ENCODE data around the gene MLLT10.
"Not testable (repeated sequence)": the region's sequence is repeated elsewhere in the genome, so short reads cannot be mapped to it uniquely, and the experiment has no call there.

Gene MLLT10

DNA sequence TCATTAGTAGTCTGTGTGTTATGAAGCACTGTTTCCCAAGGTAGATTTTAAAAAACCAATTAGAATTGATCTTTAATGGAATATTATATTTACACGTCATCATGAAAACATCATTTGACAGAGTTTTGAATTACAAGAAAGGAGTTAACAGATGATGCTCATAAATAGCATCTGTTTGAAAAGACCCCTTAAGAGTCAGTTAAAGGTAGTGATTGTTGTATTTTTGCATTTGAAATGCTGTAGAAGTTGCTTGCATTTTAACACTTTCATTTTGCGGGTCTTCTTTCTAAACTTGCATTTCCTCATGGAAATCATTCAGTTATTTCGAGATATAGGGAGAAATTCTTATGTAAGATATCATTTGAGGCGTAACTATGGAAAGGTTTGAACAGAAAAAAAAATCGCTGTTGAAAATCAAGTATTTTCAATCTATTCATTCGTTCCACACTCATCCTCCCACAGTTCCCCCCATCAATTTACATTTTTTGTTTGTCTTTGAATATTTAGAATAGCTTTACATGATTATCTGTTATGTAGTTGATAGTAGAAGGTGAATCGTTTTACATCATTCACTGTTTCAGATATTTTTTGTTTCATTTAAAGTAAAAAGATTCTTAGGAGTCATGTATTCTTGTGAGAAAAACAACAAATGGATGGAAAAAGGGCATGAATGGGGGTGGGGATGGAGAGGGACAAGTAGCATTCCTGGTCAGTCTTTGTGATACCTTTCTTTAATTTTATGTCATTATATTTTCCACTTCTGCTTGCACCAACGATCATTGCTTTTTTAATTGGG, 5.6 kb upstream of the MLLT10 start:
- peak; percentile 68 for DNase-seq (ENCODE audit: low spot score)

DNA sequence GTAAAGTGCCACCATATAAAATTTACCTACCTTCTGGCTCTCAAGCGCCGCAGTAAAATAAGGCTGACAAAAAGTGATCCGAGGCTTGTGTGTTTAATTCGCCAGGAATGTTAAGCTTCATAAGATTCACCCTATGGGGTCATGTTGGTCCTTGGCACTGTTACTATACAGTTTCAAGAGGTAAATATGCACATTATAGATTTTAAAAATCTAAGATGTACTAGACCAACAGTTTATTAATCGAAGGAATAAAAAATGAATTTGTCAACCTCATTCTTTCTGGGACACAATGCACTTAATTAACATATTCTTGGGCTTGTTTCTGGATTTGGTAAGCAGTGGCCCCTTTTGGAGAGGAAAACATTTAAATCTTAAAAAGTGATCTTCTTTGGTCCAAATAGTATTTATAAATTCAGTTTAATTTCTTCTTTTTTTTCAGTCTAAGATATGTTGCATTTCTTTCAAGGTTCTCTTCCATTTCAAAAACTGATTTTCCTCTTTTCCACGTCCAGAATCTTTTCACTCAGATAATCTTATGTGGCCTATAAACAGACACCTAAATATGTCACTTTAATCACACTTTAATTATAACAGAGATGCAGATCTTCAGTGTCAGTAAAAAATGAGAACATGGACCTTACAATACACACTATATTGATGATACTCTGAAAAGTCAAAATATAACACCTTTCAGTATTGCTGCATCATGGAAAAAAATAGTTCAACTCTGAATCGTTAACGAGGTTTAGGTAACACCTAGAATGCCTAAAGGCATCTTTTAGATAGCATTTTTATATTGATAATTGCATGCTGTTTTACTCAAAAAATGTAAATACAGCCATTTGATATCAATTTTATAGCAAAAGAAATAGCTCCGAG, 4.8 kb upstream of the MLLT10 start:
- DNase-seq (ENCODE audit: low spot score), result peak; percentile 64

DNA sequence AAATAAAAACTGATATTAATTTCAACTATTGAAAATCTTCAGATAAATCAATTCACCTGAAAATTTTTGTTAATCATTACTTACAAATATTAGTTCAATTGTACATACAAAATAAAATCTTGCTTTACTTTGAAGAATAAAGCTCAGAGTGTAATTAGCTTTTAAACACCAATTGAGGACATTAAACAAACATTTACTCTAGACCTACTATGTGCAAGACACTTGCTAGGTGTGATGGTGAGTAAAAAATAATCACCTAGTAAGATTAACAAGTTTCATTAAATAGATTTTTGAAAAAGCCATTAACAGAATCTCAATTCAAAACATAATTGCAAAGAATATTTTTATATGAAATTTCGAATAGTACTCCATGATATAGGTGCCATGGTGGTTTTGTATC, 3.9 kb upstream of the MLLT10 start:
- peak; percentile 11 for DNase-seq (ENCODE audit: low spot score)

DNA sequence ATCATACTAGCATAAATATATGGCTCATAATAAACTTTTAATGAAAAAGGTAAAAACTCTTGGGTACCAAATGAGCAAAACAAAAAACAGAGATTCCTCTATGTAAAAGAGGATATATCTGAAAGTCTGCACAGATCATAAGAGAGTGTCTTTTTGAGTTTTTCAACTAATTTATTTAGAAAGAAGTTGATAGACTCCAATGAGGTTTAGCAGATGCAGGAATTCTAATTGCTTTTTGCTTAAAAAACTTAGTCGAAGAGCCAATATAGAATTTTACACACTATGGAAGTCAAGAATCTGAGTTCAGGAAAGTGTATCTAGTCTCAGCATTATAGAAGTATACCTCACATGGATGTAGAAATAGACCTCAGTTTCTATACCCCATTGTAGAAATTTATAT, 3.4 kb upstream of the MLLT10 start:
- DNase-seq (ENCODE audit: low spot score), result peak; percentile 13

DNA sequence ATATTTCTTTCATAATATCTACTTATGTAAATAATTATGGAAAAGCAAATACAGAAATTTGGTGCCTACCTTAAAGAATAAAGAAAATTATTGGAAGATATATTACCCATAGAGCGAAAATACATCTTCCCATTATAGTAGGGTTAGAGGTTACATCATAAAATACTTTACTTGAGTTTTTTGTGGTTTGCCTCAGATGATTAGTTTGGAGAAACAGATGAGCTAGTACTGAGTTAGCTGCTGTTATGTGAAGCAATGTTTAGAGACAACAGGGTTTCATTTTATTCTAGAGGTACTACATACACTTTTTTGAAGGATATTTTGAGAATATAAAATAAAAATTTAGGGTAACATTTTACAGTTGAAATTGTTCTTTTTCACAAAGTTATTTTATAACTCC, 2.9 kb upstream of the MLLT10 start:
- DNase-seq (ENCODE audit: low spot score), result no peak

DNA sequence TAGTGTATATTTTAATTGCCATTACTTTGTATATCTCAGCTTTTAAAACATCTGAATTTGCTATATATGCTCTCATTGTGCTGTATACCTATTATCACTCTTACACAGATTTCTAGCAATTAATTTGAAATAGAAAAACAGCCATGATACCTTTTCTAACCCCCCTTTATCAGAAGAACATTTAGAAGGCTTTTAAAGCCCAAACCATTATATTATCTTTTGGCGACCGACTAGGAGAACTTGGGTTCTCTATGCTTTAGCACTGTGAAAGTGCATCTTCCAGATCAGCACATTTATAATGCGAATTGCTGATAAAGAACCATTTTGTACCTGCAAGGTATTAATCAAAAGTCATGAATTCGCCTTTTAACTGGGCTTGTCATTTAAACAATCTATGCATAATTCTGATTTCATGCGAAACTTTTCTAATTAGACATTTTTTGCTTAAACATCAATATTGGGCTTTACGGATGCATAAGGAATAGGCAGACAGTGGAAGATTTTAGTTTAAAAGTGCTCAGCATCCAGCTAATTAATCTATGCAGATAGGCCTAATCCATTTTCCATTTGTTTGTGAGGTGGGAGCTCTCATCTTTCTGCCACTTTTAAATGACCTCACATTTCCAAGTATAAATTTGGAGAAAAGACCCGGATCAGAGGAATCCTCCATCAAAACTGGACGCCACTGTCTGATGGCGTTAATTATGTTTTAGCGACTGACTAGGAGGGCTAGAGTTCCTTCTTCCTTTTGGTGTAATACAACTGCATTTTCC, 1.2 kb upstream of the MLLT10 start:
- DNase-seq (ENCODE audit: low spot score), result no peak

DNA sequence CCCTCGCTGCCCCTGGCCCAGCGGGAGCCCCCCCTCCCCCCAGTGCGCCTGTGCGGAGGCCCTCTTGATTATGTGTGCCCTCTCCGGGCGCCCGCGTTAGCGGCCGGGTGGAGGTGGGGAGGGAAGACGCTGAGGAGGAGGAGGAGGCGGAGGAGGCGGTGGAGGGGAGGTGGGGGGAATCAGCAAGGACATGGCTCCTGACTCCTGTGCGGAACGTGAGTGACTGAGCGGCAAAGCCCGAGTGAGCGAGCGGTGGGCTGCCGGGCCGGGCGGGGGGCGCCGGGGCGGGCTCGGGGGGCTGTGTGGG, 201 bp downstream of the MLLT10 start:
- no peak for DNase-seq (ENCODE audit: low spot score)

DNA sequence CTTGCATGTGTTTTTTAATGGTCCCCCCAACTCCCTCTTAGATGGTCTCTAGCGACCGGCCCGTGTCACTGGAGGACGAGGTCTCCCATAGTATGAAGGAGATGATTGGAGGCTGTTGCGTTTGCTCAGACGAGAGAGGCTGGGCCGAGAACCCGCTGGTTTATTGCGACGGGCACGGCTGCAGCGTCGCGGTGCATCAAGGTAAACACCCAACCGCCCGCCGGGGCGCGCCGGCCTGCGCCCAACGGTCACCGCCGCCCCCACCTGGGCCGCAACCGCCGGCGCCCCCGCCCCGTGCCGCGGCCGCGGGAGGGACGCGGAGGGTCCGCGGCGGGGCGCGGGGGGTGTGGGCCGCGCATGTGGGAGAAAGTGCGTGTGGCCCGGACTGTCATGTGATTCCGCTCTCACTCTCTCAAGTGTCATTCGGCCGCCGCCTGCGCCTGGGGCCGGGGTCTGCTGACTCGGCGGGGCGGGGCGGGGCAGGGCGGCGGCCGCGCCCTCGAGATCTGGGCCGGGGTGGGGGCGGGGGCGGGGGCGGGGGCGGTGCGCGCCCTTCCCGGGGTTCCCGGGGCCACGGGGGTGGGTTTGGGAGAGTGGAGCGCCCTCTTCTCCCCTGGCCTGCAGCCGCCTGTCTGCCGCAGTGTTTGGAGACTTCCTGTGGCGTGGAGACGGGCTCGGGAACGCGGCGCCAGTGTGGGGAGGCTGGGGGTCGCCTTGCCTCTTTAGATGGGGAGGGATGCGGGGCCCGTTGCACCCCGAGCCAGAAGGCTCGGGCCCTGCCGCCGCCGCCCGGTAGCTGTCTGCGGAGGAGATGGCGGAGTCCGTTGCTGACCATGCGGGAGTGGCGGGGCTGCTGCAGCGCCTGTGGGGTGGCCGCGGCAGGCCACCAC, 817 bp downstream of the MLLT10 start:
- peak; percentile 59 for DNase-seq (ENCODE audit: low spot score)

DNA sequence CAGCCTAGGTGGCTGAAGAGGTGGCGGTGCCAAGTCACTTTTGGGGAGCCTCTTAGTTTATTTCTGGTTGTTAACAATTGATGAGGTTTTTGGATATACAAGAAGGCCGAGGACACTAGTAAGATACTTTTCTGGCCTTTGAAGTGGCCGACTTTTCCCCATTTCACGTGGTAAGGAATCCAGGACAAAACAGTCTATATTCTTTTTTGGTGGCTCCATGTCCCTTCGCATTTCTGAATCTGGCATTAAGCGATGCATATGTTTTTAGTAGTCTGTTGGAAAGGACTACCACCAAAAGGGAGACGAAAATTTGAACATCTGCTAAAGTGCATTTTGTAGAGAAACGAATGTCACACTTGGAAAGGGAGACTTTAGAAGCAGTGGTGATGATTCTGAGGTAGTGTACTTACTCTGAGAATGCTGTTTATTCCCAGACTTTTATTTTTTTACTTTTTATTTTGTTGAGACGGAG, 1.5 kb downstream of the MLLT10 start:
- DNase-seq (ENCODE audit: low spot score), result no peak

DNA sequence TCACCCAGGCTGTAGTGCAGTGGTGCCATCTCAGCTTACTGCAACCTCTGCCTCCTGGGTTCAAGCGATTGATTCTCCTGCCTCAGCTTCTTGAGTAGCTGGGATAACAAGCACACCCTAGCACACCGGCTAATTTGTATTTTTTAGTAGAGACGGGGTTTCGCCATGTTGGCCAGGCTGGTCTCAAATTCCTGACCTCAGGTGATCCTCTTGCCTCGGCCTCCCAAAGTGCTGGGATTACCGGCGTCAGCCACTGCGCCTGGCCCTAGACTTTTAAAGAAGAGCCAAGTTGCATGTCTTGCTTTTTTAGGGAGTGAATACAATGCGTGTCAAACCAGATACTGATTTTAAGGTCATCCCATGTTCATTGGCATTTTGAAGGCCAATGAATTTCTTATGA, 1.9 kb downstream of the MLLT10 start:
- not testable (repeated sequence) for DNase-seq (ENCODE audit: low spot score)

DNA sequence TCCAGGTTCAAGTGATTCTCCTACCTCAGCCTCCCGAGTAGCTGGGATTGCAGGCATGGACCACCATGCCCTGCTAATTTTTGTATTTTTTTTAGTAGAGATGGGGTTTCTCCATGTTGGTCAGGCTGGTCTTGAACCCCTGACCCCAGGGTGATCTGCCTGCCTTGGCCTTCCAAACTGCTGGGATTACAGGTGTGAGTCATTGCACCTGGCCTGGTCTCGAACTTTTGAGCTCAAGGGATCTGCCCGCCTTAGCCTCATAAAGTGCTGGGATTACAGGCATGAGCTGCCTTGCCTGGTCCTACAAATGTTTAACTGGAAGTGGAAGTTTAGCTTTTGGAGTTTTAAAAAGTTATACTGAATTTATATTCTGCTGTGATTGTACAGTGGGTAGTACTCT, 2.8 kb downstream of the MLLT10 start:
- no peak for DNase-seq (ENCODE audit: low spot score)

DNA sequence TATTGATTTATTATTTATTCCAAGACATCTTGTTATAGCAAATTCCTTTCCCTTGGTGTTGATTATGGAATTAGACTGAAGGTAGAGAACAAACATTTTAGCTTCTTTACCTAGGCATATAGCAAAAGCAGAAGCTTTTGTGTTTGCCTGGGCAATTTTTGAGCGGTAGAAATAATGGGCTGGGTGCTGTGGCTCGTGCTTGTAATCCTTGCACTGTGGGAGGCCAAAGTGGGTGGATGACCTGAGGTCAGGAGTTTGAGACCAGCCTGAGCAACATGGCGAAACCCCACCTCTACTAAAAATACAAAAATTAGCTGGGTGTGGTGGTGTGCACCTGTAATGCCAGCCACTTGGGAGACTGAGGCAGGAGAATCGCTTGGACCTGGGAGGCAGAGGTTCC, 6.7 kb downstream of the MLLT10 start:
- DNase-seq (ENCODE audit: low spot score), result not testable (repeated sequence)

DNA sequence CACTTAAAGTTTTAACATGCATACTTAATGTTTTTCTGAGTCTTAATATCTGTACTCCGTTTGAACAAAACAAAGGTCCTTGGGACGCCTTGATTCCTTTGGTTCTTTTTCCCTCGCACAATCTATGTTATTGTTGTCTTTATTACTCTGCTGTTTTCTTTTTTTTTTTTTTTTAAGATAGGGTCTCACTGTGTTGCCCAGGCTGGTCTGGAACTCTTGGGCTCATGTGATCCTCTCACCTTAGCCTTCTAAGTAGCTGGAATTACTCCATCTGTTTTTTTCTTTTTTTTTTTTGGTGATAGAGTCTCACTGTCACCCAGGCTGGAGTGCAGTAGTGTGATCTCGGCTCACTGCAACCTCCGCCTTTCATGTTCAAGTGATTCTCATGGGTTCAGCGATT, 13.2 kb downstream of the MLLT10 start:
- no peak for DNase-seq (ENCODE audit: low spot score)

DNA sequence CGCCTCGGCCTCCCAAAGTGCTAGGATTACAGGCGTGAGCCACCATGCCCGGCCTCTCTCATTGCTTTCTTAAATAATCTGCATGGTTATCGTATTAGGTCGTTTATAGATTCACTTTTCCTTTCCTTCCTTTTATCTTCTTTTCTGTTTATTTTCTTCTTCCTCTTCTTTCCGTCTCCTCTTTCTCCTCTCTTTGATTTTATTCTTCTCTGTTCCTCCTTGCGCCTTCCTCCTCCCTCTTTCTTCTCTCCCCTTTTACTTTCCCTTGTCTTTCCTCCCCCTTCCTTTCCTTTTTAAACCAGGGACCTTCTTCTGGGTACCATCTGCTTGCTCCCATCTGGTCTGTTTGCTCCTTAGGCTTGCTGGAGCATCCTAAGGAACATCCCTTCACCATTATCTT, 18.6 kb downstream of the MLLT10 start:
- DNase-seq (ENCODE audit: low spot score), result no peak

DNA sequence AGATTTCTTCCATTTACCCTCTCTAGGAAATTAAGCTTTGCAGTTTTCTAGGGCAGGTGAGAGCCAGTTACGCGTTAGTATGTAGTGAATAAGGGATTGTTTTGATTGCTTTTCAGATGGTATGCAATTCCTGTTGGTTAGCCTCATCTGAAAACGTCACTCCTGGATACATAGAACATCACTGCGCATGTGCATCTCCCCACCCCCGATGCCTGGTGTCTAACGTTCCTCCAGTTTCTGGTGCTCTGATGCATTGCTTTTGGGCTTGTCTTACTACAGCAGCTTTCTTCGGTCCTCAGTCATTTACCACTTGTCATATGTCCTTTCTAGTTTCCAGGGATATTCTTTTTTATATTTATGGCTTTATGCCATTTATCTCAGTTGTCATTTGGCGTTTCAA, 22.5 kb downstream of the MLLT10 start:
- DNase-seq (ENCODE audit: low spot score), result no peak

DNA sequence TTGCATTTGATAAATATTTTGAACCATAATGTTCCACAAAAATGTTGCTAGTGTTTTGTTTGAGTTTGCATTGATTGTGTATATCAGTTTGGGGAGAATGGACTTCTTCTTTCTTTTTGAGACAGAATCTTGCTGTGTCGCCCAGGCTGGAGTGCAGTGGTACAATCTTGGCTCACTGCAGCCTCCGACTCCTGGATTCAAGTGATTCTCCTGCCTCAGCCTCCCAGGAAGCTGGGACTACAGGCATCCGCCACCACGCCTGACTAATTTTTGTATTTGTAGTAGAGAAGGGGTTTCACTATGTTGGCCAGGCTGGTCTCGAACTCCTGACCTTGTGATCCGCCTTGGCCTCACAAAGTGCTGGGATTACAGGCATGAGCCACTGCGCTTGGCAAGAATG, 25.0 kb downstream of the MLLT10 start:
- DNase-seq (ENCODE audit: low spot score), result not testable (repeated sequence)

DNA sequence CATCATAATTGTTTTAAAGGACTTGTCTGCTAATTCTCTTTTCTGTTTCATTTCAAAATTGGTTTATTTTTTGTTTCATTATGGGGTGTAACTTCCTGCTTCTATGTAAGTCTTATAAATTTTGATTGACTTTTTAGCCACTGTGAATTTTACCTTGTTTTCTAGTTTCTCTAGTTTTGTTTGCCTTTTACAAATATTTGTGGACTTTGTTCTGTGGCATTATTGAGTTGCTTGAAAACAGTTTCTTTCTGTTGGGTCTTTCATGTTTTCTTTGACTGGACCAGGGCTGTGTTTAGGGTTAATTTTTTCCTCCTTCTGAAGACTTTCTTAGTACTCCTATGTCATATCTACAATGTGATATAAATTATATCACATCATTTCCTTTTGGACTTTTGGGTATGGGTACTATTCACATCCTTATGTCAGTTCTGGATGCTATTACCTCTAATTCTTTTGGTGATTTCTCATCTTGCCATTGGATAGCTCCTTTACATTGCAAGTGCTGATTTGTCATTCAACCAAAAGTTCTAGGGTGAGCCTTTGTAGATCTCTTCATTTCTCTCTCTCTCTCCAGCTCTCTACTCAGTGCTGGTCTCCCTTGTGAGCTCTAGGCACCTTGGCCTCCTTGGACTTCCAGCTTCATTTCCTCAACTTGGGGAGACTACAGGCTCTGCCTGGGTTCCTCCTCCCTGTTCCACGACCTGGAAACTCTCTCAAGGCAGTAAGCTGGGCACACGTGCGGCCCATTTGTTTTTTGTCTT, 36.9 kb downstream of the MLLT10 start:
- no peak for DNase-seq (ENCODE audit: low spot score)

DNA sequence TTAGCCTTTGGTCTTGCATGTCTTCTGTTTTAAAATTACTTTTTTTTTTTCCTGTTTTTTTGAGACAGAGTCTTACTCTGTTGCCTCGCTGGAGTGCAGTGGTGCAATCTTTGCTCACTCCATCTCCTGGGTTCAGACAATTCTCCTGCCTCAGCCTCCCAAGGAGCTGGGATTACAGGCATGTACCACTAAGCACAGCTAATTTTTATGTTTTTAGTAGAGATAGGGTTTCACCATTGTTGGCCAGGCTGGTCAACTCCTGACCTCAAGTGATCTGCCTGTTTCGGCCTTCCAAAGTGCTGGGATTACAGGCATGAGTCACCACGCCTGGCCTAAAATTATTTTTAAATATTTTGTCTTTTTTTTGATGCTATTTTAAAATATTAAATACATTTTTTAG, 38.5 kb downstream of the MLLT10 start:
- no peak for DNase-seq (ENCODE audit: low spot score)

DNA sequence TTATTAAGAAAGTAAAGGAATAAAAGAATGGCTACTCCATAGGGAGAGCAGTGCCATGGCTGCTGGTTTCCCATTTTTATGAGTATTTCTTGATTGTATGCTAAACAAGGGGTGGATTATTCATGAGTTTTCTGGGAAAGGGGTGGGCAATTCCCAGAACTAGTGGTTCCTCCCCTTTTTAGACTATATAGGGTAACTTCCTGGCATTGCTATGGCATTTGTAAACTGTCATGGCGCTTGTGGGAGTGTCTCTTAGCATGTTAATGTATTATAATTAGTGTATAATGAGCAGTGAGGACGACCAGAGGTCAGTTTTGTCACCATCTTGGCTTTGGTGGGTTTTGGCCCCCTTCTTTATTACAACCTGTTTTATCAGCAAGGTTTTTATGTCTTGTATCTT, 40.5 kb downstream of the MLLT10 start:
- not testable (repeated sequence) for DNase-seq (ENCODE audit: low spot score)

DNA sequence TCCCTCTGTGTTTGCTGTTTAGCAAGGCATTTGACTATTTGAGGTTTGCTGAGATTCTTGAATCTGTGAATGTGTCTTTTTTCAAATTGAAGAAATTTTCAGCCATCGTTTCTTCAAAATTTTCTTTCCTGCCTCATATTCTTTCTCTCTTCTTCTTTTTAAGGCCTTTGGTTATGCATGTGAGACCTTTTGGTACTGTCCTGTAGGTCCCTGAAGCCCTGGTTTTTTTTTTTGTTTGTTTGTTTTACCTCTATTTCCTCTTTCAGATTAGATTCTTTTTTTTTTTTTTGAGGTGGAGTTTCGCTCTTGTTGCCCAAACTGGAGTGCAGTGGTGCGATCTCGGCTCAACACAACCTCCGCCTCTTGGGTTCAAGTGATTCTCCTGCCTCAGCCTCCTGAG, 45.3 kb downstream of the MLLT10 start:
- DNase-seq (ENCODE audit: low spot score), result no peak

DNA sequence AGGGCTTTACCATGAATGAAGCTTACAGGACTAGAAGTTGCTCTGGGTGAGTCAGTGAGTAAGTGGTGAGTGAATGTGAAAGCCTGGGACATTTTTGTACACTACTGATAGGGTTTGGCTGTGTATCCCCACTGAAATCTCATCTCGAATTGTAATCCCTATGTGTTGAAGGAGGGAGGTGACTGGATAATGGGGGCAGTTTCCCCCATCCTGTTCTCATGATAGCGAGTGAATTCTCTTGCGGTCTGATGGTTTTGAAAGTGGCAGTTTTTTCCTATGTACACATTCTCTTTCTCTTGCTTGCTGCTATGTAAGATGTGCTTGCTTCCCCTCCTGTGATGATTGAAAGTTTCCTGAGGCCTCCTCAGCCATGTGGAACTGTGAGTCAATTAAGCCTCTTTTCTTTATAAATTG, 47.4 kb downstream of the MLLT10 start:
- not testable (repeated sequence) for DNase-seq (ENCODE audit: low spot score)

All from cerebellar cortex (tissue), 1 donor.